Fibroblast of skin of left quadriceps (primary cell): Measurements from ENCODE around the gene PDE4D.
"Not testable (repeated sequence)": the region's sequence is repeated elsewhere in the genome, so short reads cannot be mapped to it uniquely, and the experiment has no call there.

Source experiments
- DNase-seq, 2 experiments: peaks; one replicate each; pipeline ENCODE4 v3.0.0-alpha.2; 2013; ENCODE audit warnings: low read depth in 2 of 2

The PDE4D gene

DNA sequence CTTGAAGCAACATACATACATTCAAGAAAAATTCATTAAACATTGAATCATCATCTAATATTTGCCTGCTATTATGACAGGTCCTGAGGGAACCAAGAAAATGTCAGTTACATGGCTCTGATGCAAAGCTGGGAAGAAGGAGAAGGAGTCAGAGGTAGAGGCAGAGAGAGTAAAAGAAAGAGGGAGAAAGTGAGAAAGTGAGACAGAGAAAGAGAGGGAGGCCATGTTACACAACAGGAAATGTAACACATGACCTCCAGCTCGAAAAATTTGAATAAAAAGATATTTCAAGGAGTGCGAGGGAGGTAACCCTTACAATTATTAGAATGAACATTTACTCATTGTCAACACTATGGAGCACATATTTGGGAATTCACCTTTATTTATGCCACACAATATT is 189.7 kb downstream of the PDE4D start:
- DNase-seq: no peak

- DNase-seq: no peak
Measured at GRCh38 chr5:59698207-59699178, 195.0 kb downstream of the PDE4D start.

DNA sequence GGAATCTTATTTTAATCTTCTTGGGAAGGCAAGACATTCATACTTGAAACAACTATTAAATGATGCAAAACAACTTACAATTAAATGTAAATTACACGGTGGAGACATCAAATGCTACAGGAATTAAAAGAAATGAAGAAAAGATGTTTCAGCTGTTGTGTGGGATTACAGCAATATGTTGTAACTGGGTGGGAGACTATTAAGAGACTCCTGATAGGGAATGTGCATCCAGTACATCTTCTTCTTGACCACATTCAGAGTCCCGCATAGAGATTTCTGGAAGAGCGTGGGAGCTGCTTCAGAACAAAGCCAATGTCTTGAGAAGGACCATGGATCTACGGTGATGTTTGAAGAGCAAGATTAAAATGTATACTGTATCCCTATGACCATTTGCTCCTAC is 199.1 kb downstream of the PDE4D start:
- no peak for DNase-seq

DNA sequence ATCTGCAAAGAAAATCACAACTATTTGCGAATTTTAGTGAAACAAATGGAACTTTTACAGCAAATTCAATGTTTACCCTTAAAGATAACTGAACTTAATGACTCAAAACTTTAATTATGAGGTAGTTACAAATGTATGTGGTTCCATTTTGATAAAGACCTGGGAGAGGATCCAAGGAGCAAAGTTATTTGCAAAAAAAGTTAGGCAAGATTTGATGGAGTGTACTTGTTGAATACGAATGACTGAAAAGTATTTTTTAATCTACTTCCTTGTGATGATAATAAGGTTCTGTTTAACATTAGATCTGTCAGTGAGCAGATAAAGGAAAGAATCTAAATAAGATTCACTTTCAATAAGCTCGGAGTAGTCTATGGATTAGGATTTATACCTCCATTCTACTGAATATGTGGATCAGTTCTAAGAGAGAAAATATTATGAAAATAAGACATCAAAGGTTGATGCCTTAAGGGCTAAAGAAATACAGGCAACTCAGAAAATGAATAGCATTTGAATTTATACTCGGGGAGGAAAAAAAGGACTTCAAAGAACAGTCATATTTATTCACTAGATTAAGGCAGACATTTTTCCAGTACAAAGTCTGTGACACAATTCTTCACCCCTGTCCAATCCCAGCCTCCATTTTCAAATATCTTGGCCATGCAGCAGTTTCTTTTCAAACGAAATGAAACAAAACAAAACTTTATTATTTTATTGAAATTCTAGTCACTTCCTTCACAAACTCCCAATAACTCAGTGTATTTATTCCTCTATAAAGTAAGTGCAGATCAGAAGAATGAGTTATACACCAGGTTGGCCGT is 199.8 kb downstream of the PDE4D start:
- no peak for DNase-seq

DNA sequence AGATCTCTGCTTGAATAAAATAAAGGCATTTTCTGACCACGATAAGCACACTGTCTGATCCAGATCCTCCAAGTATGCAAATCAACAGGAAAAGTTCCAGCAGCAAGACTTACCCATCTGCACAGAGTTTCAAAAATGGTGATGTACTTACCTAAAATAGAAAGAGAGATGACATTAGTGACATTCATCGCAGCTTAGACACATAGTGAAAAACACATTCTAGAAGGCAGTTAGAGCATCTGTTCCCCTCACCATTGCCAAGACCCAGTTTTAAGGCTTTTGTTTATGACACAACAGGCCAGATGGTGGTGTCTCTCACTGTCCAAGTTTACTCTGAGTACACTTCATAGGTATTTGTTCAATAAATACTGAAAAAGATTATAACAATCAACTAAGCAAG is 207.7 kb downstream of the PDE4D start:
- DNase-seq: peak; percentile 11 to 12

DNA sequence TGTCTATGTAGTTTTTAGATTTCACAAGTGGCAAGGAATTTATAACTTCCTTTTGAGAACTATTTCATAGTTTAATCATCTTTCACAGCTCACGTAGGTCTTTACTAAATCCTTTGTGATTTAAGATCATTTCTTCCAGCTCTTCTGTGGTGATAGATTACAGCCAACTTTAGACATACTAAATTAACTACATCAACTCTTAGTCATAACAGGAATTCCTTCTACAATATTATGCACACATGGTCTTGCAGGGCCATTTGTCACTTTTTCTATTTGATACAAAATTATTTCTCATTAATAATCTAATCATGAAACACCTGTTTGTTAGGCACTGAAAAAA is 208.4 kb downstream of the PDE4D start:
- DNase-seq: peak in 1 of 2 experiments; percentile 10

DNA sequence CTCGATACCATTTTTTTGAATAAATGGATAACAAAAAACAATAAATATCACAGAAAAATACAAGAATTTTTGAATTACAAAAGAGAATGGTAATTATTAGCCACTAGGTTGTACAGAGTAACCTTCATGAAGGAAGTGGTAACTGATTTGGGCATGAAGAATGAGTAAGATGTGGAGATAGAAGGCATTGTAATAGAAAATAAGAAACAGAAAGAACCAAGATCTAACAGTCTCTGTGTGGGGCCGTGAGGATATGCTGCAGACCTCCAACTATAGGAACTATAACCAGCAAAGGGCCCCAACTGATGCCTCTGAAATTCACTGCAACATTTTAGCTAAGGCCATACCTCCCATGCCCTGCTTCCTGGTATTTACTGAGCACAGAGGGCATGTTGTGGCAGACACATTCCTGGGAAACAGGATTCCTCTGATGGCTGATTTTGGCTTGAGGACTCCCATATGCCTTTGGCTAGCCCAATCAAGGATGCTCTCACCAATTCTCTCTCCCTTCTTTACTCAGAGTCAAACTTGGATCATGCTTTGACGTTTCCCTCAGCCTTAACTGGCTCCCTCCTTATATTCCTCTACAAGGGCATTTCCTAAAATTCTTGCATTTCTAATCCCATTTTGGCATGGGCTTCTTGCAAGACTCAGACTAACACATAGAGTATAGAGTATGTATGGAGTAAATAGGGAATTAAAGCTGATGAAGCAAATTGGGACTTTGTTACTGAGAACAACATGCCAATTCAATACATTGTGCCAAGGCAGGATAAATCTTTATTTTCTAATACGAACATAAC is 208.9 kb downstream of the PDE4D start:
- DNase-seq: no peak

- no peak for DNase-seq
Measured at GRCh38 chr5:59683311-59683710, 210.2 kb downstream of the PDE4D start.

DNA sequence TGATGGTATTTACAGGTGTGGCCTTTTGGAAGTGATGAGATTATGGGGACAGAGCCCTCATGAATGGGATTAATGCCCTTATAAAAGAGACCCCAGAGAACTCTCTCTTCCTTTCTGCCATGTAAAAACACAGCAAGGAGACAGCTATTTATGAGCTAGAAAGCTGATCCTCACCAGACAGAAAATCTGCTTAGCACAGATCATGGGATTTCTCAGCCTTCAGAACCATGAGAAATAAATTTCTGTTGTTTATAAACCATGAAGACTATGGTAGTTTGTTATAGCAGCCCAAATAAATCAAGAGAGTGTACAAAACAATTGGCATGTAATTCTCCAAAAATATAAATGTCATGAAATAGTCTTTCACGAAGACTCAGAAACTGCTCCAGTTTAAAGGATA is 211.0 kb downstream of the PDE4D start:
- no peak for DNase-seq

DNA sequence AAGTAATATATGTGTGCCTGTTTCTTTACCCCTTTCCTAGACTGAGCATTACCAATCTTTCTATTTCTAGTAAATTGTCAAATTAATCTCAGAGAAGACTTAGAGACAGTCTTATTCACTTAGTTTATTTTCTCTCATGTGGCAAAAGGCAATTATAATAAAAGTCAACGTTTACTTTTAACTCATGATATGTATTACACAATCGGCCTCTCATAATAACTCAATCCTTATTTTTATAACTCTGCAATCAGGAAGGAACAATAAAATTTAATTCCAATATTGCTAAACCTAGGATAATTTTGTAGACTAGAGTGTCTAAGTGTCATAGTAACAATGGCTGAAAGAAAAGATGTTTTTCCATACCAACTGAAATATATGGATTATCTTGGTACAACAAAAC is 214.6 kb downstream of the PDE4D start:
- DNase-seq: no peak

DNA sequence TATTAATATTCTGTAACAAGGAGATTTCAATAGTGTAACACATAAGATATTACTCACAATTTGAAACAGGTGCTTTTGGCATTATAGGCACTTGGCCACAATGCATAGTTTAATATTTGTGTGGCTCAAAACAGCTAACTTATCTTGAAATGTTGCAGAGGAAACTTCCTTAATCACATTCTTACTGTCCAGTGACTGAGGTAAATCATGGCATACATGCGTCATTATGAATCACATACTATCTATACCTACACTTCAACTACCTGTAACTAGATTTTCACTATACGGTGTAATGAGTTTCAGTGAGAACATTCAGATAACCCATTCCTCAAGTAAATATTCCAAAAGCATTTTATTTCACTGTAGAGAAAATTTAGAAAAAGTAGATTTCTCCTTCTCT is 218.8 kb downstream of the PDE4D start:
- DNase-seq: no peak

- DNase-seq: peak; percentile 40 to 42
Measured at GRCh38 chr5:59673438-59674058, 220.0 kb downstream of the PDE4D start.

DNA sequence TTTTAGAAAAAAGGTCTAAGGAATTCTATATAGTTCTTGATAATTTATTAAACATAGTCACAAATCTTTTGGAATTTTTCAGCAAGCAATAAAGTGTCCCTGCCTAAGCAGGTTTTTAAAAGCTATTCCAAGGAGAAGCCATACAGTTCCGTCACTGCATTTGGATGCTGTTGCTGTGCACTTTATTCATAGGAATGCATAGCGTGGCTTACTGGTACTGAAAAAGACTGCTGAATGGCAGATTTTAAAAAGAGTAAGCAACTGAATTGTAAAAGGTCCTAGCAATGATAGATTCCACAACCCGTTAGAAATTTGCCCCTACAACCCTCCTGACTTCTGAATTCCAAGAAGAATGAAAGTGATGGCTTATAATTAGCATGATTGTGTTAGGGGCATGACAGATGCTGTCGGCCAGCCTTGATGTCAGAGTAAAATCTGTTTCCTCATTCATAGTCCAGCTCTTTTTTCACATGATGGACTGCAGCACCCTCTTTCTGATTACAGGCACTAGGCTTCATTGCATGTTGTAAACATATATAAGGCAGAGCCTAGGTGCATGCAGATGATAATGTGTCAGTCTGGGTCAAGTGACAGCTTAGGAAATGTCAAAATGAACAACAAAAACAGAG is 227.0 kb downstream of the PDE4D start:
- no peak for DNase-seq

DNA sequence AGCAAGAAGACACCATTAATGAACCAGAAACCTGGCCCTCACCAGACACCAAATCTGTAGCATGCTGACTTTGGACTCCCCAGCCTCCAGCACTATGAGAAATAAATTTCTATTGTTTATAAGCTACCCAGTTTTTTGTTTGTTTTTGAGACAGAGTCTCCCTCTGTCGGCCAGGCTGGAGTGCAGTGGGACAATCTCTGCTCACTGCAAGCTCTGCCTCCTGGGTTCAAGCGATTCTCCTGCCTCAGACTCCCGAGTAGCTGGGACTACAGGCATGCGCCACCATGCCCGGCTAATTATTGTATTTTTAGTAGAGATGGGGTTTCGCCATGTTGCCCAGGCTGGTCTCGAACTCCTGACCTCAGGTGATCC is 227.7 kb downstream of the PDE4D start:
- DNase-seq: not testable (repeated sequence)

DNA sequence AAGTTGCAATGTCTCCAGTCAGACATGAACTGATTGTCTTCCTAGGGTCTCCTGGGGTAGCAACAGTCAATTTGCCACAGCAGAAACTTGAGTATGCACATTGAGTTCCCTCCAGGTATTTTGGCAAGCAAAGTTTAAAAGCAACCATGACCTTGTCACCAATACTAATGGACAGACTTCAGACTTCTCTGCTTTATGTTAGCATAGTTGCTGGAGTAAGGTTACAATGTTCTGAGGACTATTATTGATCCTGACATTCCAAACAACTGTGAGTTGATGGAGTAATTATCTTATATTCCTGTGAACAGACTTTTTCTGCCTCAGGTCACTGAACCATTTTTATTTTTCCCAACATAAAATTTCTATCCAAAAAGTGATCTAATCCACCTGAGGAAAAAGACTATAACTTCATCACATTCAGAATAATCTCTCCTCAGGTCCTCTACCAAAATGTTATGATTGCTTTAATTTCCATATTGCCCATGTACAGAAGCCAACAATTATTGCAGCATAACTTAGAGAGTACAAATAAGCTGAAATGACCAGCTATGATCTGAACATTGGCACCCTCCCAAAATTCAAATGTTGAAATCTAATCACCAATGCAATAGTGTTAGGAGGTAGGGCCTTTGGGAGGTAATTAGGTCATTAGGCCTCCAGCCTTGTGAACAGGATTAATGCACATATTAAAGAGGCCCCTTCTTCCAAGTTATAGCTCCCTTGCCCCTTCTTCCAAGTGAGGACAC is 228.3 kb downstream of the PDE4D start:
- no peak for DNase-seq

- no peak for DNase-seq
Measured at GRCh38 chr5:59661954-59662615, 231.4 kb downstream of the PDE4D start.

GRCh38 chr5:59661311-59661710 is 232.2 kb downstream of the PDE4D start:
- DNase-seq: no peak

- no peak for DNase-seq
Measured at GRCh38 chr5:59660737-59661136, 232.8 kb downstream of the PDE4D start.

DNA sequence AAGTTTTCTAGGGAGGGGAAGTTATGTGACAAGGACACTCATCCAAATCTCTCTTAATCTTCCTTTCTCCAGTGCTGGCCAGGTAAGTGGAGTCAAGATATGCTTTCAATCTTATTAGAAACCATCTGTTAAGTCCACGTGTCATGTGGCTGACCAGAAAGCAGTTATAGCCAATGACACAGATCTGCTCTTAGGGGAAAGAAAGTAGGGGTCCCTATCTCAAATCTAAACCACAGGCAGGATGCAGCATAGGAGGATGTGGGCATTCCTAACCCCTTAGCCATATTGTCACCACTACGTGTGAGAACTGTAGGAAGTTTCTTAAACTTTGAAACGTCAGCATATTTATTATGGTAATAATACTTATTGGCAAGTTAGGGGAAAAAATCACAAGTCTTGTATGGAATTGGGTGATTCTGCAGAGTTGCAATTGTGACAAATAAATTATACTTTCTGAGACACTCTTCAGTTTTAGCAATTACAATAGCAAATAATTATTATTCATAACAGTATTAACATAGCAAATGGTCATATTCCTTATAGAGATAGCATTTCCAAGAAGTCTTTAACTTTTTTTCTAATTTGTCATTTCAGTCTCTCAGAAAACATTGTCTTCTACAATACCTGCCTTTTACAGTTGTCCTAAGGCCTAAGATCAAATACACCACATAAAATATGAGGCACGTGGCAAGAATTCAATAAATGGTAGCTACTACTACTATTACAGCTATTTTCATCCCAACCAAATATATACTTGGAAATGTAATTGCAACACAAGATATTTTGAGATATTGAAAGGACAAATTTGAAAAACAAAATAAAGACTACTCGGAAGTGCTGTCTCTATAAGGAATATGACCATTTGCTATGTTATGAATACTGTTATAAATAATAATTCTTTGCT is 236.9 kb downstream of the PDE4D start:
- DNase-seq: no peak
